ENCODE measurements around the gene RAB4A.
"Not testable (repeated sequence)": the region's sequence is repeated elsewhere in the genome, so short reads cannot be mapped to it uniquely, and the experiment has no call there.

Gene RAB4A

DNA sequence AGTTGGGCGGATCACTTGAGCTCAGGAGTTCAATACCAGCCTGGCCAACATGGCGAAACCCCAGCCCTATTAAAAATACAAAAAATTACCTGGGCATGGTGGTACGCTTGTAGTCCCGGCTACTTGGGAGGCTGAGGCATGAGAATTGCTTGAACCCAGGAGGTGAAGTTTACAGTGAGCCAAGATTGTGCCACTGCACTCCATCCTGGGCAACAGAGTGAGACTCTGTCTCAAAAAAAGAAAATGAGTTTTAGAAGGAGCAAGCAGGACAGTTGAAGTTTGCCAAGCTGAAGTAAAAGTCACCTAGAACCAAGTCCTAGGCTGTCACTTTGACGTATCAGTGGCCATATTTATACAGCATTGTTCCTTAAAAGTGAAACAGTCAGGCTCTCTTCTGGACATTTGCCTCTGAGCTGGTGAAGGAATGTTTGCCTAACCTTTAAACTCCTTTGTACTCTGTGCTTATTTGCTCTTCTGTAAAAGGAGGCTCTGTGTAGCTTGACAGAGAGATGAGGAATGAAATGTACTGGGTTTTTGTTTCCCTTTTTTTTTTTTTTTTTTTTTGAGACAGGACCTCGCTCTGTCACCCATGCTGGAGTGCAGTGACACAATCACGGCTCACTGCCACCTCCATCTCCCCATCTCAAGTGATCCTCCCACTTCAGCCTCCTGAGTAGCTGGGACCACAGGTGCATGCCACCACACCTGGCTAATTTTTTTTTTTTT is 2.8 kb downstream of the RAB4A start:
- no peak for DNase-seq

DNA sequence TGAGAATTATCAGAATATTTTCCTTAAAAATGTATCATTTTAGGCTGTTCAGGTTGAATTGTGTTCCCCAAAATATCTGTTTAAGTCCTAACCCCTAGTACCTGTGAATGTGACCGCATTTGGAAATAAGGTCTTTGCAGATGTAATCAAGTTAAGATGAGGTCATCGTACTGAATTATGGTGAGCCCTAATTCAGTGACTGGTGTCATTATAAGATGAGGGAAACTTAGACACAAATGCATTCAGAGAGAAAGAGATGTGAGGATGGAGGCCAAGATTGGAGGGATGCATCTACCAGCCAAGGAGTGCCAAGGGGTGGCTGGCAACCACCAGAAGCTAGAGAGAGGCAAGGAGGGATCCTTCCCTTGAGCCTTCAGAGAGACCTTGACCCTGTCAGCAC is 4.1 kb downstream of the RAB4A start:
- no peak for DNase-seq

DNA sequence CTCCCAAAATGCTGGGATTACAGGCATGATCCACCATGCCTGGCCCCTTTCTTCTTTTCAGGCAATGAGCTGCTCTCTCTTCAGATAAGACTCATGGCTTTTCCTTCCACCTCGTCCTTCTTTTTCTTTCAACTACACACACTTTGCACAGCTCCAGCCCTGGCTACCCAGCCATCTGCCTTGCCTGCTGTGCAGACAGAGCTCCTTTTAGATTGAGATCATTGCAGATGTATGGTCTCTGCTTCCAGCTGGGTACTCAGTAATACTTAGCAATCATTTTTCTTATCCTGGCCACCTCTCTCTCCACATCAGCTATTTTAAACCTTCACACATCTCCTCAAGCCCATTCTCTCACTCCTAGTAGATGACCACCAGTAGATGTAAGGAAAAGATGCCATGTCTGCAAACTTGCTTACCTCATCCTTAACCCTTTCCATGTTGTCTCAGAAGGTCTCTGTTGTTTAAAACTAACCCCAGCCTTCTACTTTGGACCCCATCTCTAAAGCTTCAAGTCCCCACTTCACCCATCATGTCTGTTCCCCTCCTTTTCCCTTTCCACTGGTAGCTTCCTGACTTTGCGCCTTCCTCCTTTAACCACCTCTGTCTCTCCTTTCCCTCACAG is 7.3 kb downstream of the RAB4A start:
- DNase-seq, result no peak

DNA sequence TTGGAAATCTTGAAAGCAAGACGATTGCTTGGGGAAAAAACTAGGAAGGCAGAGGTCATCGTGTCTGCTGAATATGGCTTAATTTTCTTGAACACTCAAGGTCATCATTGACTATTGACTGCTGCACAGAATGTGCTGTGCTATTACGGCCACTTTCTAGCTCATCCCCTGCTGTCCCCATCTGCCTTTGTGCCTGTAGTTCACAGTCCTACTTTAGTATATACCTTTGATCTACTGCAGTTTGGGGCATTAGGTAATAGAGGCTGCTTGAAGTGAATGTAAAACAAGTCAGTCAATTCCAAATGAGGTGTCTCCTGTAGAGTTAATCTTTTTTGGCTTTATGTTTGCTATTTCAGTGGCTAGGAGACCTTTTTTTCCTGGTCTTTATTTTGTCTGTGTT is 8.3 kb downstream of the RAB4A start:
- DNase-seq, result no peak

DNA sequence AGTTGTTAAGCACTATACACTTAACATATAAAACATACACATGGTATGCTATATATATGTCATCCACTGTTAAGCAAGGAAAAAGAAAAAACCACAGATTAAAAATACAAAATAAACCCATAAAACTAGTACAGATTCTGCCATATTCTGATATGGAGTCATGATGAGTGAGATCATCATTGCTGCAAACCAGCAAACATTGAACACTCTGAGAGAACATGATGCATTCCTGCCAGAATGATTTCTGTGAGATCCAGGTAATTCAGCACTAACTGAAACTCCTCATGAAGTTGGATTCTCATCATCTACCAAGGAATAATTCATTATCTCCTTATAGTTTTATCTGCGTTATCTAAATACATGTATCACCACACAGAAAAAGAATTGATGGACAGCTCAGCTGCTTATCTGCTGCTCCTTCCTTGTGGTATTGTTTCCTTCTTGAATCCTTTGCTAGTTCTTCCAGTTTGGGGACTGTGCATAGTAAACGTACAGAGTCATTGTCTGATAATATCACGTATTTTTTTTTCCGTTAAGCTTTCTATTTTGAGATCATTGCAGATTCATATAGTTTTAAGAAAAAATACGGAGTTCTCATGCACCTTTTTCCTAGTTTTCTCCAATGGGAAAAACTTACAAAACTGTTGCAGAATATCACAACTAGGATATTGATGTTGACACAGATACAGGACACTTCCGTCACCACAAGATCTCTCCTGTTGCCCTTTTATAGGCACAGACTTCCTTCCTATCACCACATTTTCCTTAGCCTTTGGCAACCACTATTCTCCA is 9.3 kb downstream of the RAB4A start:
- no peak for DNase-seq

DNA sequence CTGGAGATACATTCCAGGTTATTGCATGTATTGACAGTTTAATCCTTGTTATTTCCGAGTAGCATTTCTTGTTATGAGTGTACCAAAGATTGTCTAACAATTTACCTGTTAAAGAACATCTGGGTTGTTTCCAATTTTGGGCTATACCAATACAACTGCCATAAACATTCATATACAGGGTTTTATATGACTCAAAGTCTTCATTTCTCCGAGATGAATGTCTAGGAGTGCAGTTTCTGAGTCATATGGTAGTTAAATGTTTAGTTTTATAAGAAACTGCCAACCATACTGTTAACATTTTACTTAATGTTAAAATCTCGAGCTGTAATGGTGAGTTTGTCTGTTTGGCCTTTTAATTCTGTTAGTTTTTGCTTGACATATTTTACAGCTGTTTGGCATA is 10.0 kb downstream of the RAB4A start:
- DNase-seq, result peak; percentile 40

DNA sequence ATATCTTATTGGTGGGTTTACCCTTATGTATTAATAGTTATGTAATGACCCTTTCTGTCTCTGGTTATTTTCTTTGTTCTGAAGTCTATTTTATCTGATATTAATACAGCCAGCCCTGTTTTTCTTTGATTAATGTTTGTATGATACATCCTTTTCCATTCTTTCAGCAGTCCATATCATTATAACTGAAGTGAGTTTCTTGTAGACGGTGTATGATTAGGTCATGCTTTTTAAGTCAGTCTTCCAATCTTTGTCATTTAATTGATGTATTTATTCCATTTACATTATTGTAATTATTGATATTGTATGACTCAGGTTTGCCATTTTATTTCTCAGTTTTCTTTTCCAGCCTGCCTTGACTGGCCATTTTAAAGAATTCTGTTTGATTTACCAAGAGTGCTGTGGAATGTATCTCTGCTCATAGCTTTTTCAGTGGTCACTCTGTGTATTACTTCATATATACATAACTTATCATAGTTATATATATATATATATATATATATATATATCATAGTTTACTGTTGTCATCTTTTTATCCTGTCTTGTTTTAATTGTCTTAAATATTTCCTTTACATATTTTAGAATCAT is 10.5 kb downstream of the RAB4A start:
- no peak for DNase-seq

DNA sequence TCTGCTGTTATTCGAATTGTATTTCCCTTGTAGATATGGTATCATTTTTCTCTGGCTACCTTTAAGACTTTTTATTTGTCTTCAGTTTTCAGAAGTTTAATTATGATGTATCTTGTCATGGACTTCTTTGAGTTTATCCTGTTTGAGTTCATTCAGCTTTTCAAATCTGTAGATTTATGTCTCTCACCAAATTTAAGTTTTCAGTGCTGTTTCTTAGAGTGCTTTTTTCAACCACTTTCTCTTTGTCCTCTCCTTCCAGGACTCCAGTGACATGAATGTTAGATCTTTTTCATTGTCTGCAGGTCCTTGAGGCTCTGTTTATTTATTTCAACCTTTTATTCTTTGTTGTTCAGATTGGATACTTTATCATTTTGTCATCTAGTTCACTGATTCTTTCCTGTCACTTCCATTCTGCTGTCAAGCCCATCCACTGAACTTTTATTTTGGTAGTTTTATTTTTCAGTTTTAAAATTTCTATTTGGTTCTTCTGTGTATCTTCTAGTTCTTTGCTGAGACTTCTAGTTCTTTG is 11.4 kb downstream of the RAB4A start:
- DNase-seq, result no peak

DNA sequence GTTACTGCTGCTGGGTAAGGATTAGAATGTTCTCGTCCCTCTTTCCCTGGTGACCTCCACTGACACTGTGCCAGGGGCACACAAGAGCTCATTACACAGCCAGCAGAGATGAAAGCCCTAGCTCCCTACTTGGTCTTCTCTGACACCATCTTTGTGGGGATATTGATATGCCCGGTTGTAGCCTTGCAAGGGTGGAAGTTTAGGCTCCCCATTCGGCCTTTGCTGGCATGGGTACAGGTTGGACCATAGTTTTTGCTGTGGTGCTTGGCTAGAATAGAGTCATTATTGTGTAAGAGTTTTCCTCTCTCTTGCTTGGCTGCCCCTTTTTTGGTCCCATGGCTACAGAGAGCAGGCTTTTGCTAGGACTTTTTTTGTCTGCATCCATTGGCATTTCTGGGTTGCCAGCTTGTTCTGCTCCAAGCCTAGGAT is 12.3 kb downstream of the RAB4A start:
- DNase-seq, result no peak

DNA sequence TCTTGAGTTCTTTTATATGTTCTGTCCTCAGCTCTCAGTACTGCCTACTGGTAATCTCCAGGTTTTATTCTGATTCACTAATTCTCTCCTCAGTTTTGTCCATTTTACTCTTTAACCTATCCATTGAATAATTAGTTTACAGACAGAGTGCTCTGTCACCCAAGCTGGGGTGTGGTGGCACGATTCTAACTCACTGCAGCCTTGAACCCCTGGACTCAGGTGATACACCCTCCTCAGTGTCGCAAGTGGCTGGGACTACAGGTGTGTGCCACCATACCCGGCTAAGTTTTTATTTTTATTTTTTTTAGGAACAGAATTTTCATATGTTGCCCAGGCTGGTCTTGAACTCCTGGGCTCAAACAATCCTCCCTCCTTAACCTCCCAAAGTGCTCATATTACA is 14.0 kb downstream of the RAB4A start:
- DNase-seq, result no peak

DNA sequence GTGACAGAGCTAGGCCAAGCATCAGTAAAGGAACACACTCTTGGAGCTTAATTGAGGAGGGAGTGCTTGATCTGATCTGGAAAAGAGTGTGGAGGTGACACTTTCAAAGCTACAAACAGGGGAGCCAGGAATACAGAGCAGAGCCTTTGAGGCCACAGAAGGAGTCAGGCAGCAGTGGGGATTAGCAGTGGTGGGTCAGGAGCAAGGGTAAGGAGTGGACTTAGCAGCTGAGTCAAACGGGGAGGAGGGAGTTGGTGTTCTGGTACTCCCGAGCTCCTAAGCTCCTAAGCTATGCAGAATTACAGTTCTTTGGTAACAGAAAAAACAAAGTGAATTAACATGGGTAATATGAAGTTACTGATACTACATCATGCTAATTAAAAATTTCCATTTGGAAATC is 14.5 kb downstream of the RAB4A start:
- DNase-seq, result no peak

DNA sequence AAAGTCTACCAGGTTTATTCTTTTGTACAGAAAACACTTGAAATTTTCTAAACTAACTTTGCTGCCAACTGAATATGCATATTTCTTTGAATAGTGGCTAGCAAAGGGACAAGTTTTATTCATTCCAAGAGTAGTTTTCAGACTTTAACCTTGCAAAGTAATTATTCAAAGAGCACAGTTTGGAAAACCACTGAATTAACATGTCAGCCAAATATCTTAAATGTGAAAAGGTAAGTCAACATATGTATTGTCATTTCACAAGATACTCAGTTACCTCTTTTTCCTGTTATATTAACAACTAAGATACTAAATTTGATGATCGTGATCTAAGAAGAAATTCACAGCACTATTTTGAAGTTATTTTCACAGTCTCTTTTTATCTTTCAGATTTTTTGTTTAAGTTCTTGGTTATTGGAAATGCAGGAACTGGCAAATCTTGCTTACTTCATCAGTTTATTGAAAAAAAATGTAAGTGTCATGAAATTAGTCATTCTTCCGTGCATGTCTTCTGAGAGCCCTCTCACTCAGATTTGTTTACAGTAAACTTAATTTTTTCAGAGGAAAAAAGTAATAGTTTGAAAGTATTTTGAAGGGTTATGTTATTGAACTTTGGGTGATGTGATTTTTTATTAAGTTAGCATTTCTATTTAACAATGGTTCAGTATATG is 15.3 kb downstream of the RAB4A start:
- DNase-seq, result no peak

DNA sequence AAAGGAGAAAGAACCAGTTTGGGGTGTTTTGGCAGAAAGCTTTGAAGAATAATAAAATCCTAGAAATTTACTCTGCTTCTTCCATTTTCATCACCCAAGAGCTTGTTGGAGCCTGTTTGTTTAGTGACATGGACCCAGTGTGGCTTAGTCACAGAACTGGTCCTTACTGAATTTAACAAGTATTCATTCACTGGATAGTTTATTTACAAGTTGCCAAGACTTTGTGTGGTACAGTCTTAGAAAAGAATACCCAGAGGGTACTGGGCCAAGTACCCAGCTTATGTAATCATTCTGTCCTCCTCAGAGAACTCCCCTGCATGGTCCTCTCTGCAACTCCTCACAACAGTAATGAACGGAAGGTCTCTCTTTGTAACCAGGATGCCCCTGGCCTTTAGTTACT is 16.4 kb downstream of the RAB4A start:
- no peak for DNase-seq

DNA sequence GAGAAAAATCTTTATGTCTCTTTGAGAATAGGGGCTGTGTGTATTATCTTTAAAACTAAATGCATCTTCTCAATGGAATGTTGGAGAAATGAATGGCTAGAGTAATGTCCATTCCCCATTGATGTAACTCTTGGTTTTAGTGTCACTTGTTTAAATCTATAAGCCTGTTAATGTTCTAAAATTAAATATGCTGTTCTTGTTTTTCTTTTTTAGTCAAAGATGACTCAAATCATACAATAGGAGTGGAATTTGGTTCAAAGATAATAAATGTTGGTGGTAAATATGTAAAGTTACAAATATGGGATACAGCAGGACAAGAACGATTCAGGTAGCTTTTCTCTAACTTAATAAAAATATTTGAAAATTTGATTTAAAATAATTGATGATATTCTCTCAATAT is 17.6 kb downstream of the RAB4A start:
- DNase-seq, result no peak

DNA sequence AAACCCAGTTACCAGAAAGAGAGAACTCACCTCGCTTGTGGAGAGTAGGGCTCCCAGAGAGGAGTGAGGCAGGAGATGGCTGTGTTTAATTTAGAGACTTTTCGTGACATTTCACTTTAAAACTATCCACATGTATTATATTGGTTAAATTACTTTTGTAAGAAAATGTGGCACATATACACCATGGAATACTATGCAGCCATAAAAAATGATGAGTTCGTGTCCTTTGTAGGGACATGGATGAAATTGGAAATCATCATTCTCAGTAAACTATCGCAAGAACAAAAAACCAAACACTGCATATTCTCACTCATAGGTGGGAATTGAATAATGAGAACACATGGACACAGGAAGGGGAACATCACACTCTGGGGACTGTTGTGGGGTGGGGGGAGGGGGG is 20.8 kb downstream of the RAB4A start:
- DNase-seq, result not testable (repeated sequence)

DNA sequence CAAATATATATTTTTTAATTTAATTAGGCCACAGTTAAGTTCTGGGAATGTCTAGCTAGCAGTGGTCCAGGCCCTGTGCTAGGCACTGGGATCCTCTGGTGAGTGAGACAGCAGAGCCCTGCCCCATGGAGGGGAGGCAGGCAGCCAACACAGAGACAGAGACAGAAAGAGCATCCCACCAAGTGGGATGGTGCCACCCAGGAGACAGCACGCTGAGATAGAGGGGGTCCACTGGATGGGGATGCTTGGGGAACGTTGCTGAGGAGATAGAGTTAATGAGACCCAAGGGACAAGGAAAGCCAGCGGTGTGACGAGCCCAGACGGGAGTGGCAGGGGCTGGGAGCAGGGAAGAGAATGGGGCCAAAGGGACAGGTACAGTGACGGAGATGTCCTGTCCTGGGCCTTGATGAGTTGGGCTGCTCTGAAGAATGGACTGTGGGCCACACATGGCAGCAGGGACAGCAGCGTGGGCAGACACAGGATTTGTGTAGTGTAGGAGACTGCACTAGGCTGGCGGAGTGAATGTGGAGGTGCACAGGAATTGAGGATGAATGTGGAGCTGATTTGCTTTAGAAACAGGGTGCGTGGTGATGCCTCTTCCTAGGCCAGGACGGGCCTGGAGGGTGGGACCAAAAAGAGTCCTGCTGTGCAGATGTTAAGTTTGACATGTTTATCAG is 22.8 kb downstream of the RAB4A start:
- no peak for DNase-seq

DNA sequence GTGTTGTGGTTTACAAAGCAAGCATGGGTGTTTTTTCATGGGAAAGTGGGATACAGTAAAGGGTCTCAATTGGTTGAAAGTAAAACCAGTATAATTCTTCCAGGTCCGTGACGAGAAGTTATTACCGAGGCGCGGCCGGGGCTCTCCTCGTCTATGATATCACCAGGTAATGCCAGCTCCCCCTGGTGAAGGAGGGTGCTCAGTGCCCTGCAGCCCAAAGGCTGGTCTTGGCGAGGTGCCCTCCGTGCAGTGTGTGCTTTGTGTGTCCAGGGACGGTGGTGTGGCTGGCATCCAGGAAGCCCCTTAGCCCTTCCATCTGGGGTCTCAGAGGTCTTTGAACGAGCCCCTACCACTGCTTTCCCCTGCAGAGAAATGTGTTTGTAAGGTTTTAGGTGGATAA is 24.8 kb downstream of the RAB4A start:
- DNase-seq, result no peak

DNA sequence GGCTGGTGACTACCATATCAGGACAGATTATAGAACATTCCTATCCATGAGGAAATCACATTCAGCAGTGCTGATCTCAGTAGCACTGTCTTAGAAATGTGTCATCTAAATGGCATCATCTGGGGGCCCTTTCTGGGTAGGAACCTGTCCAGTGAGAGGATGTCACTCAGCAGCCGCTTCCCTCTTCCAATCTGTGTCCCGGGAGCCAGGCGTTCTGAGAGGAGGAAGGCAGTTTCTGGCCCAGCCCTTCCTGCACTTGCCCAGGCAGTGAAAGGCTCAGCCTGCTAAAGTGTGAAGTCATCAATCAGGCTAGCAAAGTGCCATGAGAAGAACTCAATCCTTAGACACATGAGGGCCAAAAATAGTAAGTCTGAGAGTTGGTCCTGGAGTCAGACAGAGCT is 25.6 kb downstream of the RAB4A start:
- peak; percentile 83 for DNase-seq

DNA sequence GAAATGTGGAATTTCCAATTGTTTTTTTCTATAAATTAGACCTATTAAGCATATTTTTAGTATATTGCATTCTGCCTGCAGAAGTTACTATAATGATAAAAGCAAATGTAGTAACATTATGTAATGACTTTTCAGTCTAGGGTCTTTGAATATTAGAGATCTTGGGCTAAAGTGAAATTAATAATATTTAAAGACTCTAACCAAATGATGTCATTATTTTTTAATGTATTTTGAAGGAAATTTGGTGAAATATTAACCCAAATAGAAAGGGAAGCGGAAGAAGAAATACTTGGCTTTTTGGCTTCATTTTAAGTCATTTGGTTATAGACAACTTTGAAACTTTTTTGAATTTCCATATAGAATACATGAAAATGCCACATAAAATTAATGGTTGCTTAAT is 26.8 kb downstream of the RAB4A start:
- no peak for DNase-seq

DNA sequence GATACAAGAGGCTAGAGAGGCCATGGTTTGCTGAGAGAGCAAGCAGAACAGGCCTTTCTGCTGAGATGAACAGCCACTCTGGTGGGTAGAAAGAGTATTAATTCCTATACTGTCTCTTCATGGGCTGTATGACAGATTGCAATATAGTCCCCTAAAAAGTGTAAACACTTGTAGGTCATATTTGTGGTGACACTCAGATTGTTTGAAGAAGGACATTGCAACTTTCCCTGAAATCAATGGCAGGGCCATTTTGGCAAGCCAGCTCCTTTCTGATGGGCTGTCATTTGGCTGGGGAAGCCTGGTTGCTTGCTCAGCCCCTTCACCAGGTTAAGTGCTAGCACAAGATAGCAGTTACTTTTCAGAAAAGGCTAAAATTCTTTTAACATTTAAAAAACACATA is 27.5 kb downstream of the RAB4A start:
- no peak for DNase-seq

DNA sequence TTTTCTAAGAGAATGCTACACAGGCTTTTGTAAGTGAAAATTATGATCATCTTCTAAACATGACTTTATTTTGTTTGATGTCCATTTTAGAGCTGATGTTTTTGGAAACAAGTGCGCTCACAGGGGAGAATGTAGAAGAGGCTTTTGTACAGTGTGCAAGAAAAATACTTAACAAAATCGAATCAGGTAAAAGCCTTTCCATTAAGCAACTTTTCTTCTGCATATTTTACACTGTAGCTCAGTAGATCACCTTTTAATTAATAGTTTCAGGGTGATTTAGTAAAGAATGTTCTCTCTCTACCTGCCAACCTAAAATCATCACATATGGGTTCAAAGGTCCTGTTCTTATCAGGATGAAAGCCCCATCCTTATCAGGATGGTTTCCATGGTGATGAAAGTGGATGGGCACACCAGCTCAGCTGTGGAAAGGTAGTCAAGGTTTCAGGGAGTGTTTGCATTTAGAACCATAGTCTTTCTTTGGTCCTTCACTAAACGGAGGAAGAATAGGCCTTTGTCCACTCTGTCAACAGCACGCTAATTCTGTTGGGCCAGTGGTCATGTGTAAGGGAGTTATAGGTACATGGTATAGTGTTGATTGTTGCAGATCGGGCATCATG is 28.1 kb downstream of the RAB4A start:
- DNase-seq, result no peak
